Transverse colon (tissue), 4 donors: ENCODE results near the gene IL9R. TPM values are rescaled to one million over a fixed set of nuclear protein-coding genes. Genes with fewer than 3 reads are reported as not detected.
"Not testable (repeated sequence)": the region's sequence is repeated elsewhere in the genome, so short reads cannot be mapped to it uniquely, and the experiment has no call there.

Experiments
- DNase-seq: peaks from one replicate; pipeline ENCODE4 v3.0.0-alpha.2; 2019
- H3K27ac ChIP-seq, 4 donors: fragments of 200-600 bp; sonication (generic); 2 replicates each; pipeline ENCODE4 v1.5.1; 2016 to 2018; ENCODE audit warnings: inconsistent platforms in 4 of 4
- H3K27me3 ChIP-seq: fragments of 200-600 bp; sonication (generic); 2 replicates; pipeline ENCODE4 v1.5.1; 2017; ENCODE audit warnings: inconsistent platforms
- H3K36me3 ChIP-seq, 4 donors: fragments of 200-600 bp; sonication (generic); 2 replicates each; pipeline ENCODE4 v1.5.1; 2017 to 2019; ENCODE audit warnings: inconsistent platforms in 4 of 4
- H3K4me1 ChIP-seq, 4 donors: fragments of 200-600 bp; sonication (generic); 2 replicates each; pipeline ENCODE4 v1.5.1; 2017 to 2020; ENCODE audit warnings: inconsistent platforms in 4 of 4
- H3K4me3 ChIP-seq, 4 donors: fragments of 200-600 bp; sonication (generic); 1 replicate in 1 of 4; 2 replicates in 3 of 4; pipeline versions ENCODE4 v1.5.1 to v1.6.1; 2017 to 2019; ENCODE audit warnings: inconsistent platforms in 4 of 4
- H3K9me3 ChIP-seq, 2 donors: fragments of 200-600 bp; sonication (generic); 2 replicates each; pipeline ENCODE4 v1.5.1; 2017 to 2019; ENCODE audit warnings: inconsistent platforms in 2 of 2
- CTCF ChIP-seq, 5 experiments: fragments of 200-600 bp in 3 of 5; fragments of 450-650 bp in 2 of 5; sonication (generic) in 3 of 5; IDR thresholded peaks; 1 replicate in 2 of 5; 2 replicates in 3 of 5; pipeline ENCODE4 v1.5.1; 2016 to 2017; ENCODE audit warnings: antibody characterized with exemption in 5 of 5, inconsistent platforms in 3 of 5, mild to moderate bottlenecking in 2 of 5, moderate library complexity in 1 of 5
- EP300 ChIP-seq: sonication (generic); formaldehyde crosslinking; IDR thresholded peaks from one replicate; pipeline ENCODE4 v1.6.1; 2017; ENCODE audit warnings: antibody characterized with exemption, low read depth
- POLR2A ChIP-seq: fragments of 450-650 bp; IDR thresholded peaks from one replicate; pipeline ENCODE4 v1.6.1; 2016; ENCODE audit warnings: antibody characterized with exemption, mild to moderate bottlenecking, moderate library complexity
- POLR2AphosphoS5 ChIP-seq, 3 donors: sonication (generic); formaldehyde crosslinking; IDR thresholded peaks; one replicate each; pipeline ENCODE4 v1.6.1; 2016; ENCODE audit warnings: antibody characterized with exemption in 3 of 3
- WGBS, 2 donors: methylation state at CpG; one replicate each; pipeline ENCODE4 v1.1.5; 2018; ENCODE audit warnings: low coverage in 1 of 2; 5-methylcytosine and 5-hydroxymethylcytosine counted together
- in situ Hi-C, 4 donors: fragments of 200-750 bp; cut with MboI; loops; one replicate each; pipeline versions ENCODE4 v1.15.0 to v1.15.1; 2017; ENCODE audit warnings: low sequenced_read_pairs in 3 of 4, low pct_ligation_motif_present in 1 of 4, low pct_unique_long_range_greater_than_20kb in 1 of 4
- intact Hi-C: fragments of 100-400 bp; cut with DNase I; formaldehyde crosslinking; loops from one replicate; pipeline ENCODE4 v1.15.1; 2023; ENCODE audit warnings: low total_unique reads
- total RNA-seq, 4 donors: library from RNA; depleted of rRNA; stranded (reverse); fragments of >200 nt; gene quantifications; one replicate each; pipeline ENCODE4 v1.1.0, GENCODE V29; 2016

IL9R gene
- total RNA-seq, 4 donors from 2014 or later: 0.41 to 0.79 TPM; not detected in 2

GRCh38 chrX:156004256-156004655 is 6.8 kb downstream of the IL9R start:
- Histone ChIP-seq H3K27me3 (no peaks in the 10 kb centered on the region), H3K4me3 (no peak overlapping the region), H3K4me1 (no peaks in the 10 kb centered on the region), H3K9me3 (no peaks in the 10 kb centered on the region), H3K27ac (no peak overlapping the region), H3K36me3 (no peaks in the 10 kb centered on the region)
- in situ Hi-C loops (no loop called here), intact Hi-C loops (no loop called here)
- WGBS, 2 donors: 64% methylated on average over 2 of the region's 2 CpGs; no CpG with 5 or more reads in 1 of the 2 donors
- TF ChIP-seq POLR2A (no peak), POLR2AphosphoS5 (IDR thresholded peaks at IDR 0.05) (no peak), EP300 (no peak), CTCF (IDR thresholded peaks at IDR 0.05) (no peak)
- DNase-seq: no peak

- H3K36me3 ChIP-seq: no peaks in the 10 kb centered on the region
- in situ Hi-C loops (no loop called here), intact Hi-C loops (no loop called here)
- H3K27ac ChIP-seq: no peak overlapping the region
- H3K9me3 ChIP-seq: no peaks in the 10 kb centered on the region
- H3K4me3 ChIP-seq: no peak overlapping the region
- TF ChIP-seq POLR2A: no peak
- TF ChIP-seq POLR2AphosphoS5 (IDR thresholded peaks at IDR 0.05): no peak
- TF ChIP-seq EP300: no peak
- TF ChIP-seq CTCF (IDR thresholded peaks at IDR 0.05): no peak
- no peaks in the 10 kb centered on the region for H3K4me1 ChIP-seq
- no peak for DNase-seq
- no peaks in the 10 kb centered on the region for H3K27me3 ChIP-seq
- WGBS, 2 donors: 83 to 100% methylated on average over 1 to 3 of the region's 3 CpGs
These were observed 7.2 kb downstream of the IL9R start for GRCh38 chrX:156004740-156005139.

- Histone ChIP-seq H3K27me3 (no peaks in the 10 kb centered on the region), H3K4me1 (no peaks in the 10 kb centered on the region), H3K36me3 (no peaks in the 10 kb centered on the region), H3K4me3 (no peak overlapping the region), H3K27ac (no peak overlapping the region), H3K9me3 (no peaks in the 10 kb centered on the region)
- in situ Hi-C loops (no loop called here), intact Hi-C loops (no loop called here)
- TF ChIP-seq CTCF (IDR thresholded peaks at IDR 0.05): no peak
- TF ChIP-seq POLR2A: no peak
- no peak for TF ChIP-seq EP300
- 70% methylated on average over 6 of the region's 6 CpGs; no CpG with 5 or more reads in 1 of the 2 donors for WGBS, 2 donors
- DNase-seq: no peak
These were observed 7.6 kb downstream of the IL9R start for GRCh38 chrX:156005144-156005543.

- 67 to 80% methylated on average over 3 to 8 of the region's 8 CpGs for WGBS, 2 donors
- intact Hi-C loops: not testable (repeated sequence)
These were observed 9.0 kb downstream of the IL9R start for GRCh38 chrX:156006468-156006867.

GRCh38 chrX:156008379-156008778 is 10.9 kb downstream of the IL9R start:
- H3K27me3 ChIP-seq, in situ Hi-C loops: not testable (repeated sequence)
- WGBS, 2 donors: 61% methylated on average over 3 of the region's 7 CpGs; no CpG with 5 or more reads in 1 of the 2 donors

More at GRCh38 chrX:156006468-156006867, 9.0 kb downstream of the IL9R start:
- H3K36me3 ChIP-seq, H3K27me3 ChIP-seq, DNase-seq, H3K27ac ChIP-seq, H3K4me1 ChIP-seq, in situ Hi-C loops, H3K9me3 ChIP-seq, H3K4me3 ChIP-seq: not testable (repeated sequence)

More at GRCh38 chrX:156008379-156008778, 10.9 kb downstream of the IL9R start:
- DNase-seq, H3K27ac ChIP-seq, H3K9me3 ChIP-seq, H3K4me1 ChIP-seq, H3K4me3 ChIP-seq, intact Hi-C loops, H3K36me3 ChIP-seq: not testable (repeated sequence)
